ENCODE data around the gene NTN1. TPM values are rescaled to one million over a fixed set of nuclear protein-coding genes. Genes with fewer than 3 reads are reported as not detected.

NTN1 gene
- total and polyA plus RNA-seq, 3 donors from 2014 or later: 4.8 to 8.8 (median 7.6) TPM

DNA sequence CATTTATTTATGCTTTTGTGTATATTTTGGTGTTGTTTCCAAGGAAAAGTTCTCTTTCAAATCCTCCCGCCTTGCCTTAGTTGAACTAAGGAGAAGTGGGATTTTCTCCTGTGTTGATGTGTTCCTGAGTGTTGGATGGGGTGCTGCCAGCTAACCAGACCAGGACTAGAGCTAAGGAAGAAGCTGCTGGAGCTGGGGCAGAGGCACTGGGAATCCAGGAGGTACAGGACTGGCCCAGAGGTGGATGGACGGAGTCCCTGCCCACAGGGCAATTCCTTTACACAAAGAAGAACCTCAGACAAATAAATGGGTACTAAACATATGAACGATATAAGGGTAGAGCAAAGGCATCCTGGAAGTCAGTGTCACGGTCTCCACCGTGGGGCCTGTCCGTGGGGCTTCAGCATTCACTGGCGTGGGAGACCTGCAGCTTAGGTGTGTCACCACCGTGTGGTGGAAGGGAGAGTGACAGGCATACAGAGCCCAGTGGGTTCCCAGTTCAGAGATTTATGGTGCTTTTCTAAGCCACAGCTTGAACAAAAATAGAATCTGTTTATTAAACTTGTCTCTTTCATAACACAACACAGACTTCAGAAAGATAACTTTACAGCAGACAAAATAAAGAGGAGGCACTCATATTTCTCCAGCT is 270.7 kb downstream of the NTN1 start:
- H3K9me3 ChIP-seq: no peaks in the 10 kb centered on the region
- no peaks in the 10 kb centered on the region for H3K4me1 ChIP-seq
- no peak overlapping the region for H3K4me3 ChIP-seq
- no peaks in the 10 kb centered on the region for H3K27me3 ChIP-seq
- H3K27ac ChIP-seq: no peak overlapping the region
- 63 to 68% methylated on average over 8 of the region's 8 CpGs for WGBS, 2 donors
- DNase-seq: peak; percentile 34
- no peak for TF ChIP-seq POLR2A (IDR thresholded peaks at IDR 0.05)
- TF ChIP-seq, protein P1, sequence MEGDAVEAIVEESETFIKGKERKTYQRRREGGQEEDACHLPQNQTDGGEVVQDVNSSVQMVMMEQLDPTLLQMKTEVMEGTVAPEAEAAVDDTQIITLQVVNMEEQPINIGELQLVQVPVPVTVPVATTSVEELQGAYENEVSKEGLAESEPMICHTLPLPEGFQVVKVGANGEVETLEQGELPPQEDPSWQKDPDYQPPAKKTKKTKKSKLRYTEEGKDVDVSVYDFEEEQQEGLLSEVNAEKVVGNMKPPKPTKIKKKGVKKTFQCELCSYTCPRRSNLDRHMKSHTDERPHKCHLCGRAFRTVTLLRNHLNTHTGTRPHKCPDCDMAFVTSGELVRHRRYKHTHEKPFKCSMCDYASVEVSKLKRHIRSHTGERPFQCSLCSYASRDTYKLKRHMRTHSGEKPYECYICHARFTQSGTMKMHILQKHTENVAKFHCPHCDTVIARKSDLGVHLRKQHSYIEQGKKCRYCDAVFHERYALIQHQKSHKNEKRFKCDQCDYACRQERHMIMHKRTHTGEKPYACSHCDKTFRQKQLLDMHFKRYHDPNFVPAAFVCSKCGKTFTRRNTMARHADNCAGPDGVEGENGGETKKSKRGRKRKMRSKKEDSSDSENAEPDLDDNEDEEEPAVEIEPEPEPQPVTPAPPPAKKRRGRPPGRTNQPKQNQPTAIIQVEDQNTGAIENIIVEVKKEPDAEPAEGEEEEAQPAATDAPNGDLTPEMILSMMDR (IDR thresholded peaks at IDR 0.05): peak in 2 of 3 experiments; percentile 23 to 45
- no peaks in the 10 kb centered on the region for H3K36me3 ChIP-seq (ENCODE audit: low read depth, missing control alignments)
- intact Hi-C loops (cut with DNase I; ENCODE audit: low total_unique reads): no loop called here

DNA sequence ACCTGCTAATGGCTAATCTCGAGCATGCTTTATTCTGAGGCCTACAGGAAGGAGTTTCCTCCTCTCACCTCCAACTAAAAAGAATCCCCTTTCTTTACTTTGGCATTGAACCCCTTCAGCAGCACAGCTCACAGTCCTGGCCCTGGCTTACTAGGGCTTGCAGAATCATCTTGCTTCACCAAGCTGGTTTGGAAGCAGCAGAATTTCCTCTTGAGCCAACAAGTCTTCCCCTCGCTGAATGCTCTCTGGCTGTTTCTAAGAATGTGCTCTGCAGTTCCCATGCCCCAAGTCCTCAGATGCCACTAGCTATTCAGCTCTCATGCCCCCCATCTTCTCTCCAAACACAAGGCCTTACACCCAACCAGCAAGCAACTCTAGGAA is 271.2 kb downstream of the NTN1 start:
- H3K9me3 ChIP-seq: no peaks in the 10 kb centered on the region
- 82 to 92% methylated on average over 2 of the region's 2 CpGs for WGBS, 2 donors
- H3K36me3 ChIP-seq (ENCODE audit: low read depth, missing control alignments): no peaks in the 10 kb centered on the region
- TF ChIP-seq, protein P1 (IDR thresholded peaks at IDR 0.05): no peak
- TF ChIP-seq POLR2A (IDR thresholded peaks at IDR 0.05): no peak
- intact Hi-C loops (cut with DNase I; ENCODE audit: low total_unique reads): no loop called here
- H3K4me1 ChIP-seq: no peaks in the 10 kb centered on the region
- no peaks in the 10 kb centered on the region for H3K27me3 ChIP-seq
- H3K4me3 ChIP-seq: no peak overlapping the region
- DNase-seq: no peak
- no peak overlapping the region for H3K27ac ChIP-seq

Small RNA genes lying within 50 kb of the gene (small RNA-seq; reads per million reads assigned to genes)
- gene AC005695.3: 0 reads per million in 2 donors

Other genes with a start within 250 kb of the NTN1 start
- 10 to 100 TPM; 14.2 to 16.1 TPM for gene MFSD6L, start 222.1 kb upstream of the NTN1 start, total RNA-seq
- gene MFSD6L, start 222.1 kb upstream of the NTN1 start, polyA plus RNA-seq (ENCODE audit: insufficient read depth, low read depth, low replicate concordance): 56.5 TPM
- 1 to 10 TPM; 1.3 to 2.5 TPM for gene PIK3R6, start 153.8 kb upstream of the NTN1 start, total RNA-seq
- gene PIK3R6, start 153.8 kb upstream of the NTN1 start, polyA plus RNA-seq (ENCODE audit: insufficient read depth, low read depth, low replicate concordance): 2.6 TPM
- gene PIK3R5, start 55.8 kb upstream of the NTN1 start, total RNA-seq: 10 to 100 TPM in 1 of 2 donors, 1 to 10 TPM in 1; 7.4 to 14.0 TPM
- 6.1 TPM for gene PIK3R5, start 55.8 kb upstream of the NTN1 start, polyA plus RNA-seq (ENCODE audit: insufficient read depth, low read depth, low replicate concordance)

Measured in testis (tissue), 3 donors.